OCI-LY7 (cell line): ENCODE measurements around the gene DLGAP4.

Experiments
- CTCF ChIP-seq: fragments of 200-600 bp; sonication (generic); conservative IDR thresholded peaks from 2 replicates; pipeline ENCODE4 v1.5.1; 2014; ENCODE audit warnings: mild to moderate bottlenecking, antibody characterized with exemption, low read length, moderate library complexity, mixed read lengths
- EZH2phosphoT487 ChIP-seq: fragments of 200-600 bp; sonication (generic); IDR thresholded peaks from 2 replicates; pipeline ENCODE4 v1.6.1; 2018; ENCODE audit warnings: low read depth, borderline replicate concordance, mild to moderate bottlenecking, mixed run types, antibody characterized with exemption, low read length, moderate library complexity, mixed read lengths

- no peak for TF ChIP-seq CTCF
- TF ChIP-seq EZH2phosphoT487, result no peak
Measured at GRCh38 chr20:36398515-36398914, 92.4 kb downstream of the DLGAP4 start.
